ENCODE measurements around the gene MS4A6A.
"Not testable (repeated sequence)": the region's sequence is repeated elsewhere in the genome, so short reads cannot be mapped to it uniquely, and the experiment has no call there.

Gene MS4A6A, protein sequence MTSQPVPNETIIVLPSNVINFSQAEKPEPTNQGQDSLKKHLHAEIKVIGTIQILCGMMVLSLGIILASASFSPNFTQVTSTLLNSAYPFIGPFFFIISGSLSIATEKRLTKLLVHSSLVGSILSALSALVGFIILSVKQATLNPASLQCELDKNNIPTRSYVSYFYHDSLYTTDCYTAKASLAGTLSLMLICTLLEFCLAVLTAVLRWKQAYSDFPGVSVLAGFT

DNA sequence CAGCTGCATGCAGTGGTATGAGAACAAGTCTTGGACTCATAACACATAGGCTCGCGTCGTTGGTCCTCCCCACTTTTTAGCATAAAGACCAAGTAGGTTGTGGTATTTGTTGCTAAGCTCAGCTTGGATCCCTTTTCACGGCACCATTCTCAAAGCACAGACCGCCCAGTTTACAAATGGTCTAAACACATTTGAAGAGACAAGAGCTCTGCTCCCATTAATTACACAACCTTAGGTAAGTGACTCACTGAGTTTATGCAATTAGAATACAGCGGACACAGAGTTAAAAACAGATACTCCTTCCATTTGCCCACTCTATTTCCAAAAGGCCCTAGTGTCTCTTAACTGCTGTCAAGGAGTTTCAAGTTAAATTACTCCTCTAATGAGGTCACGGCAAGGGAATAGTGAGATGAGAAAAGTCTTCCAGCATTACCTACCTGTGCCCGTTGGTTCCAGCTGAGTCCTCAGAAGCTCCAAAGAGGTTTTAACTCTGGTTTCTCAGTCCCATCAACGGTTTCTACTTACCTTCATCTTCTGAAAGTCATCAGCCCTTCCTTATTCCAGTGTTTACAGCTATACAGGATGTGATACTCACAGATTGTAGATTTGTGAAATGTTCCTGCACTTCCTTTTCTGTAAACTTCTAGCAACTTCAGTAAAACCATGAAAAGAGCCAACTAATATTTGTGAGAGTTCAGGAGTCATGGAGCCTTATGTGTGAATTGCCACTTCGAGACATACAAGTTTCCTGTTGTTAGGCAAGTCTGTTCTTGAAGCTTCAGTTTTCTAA, at the start of gene MS4A6A:
Gene MS4A6A (minus strand): TSS at position 543 of the 790 bp plus-strand sequence. CDS start 1,356 bp downstream, outside the sequence.
- DNase-seq (ENCODE audit: low read depth, low spot score): no peak

- no peak for DNase-seq (ENCODE audit: low read depth, low spot score)
These were observed 47.8 kb upstream of the MS4A6A start for GRCh38 chr11:60230681-60231080.

- no peak for DNase-seq (ENCODE audit: low read depth, low spot score)
These were observed 39.3 kb upstream of the MS4A6A start for GRCh38 chr11:60222141-60222540.

DNA sequence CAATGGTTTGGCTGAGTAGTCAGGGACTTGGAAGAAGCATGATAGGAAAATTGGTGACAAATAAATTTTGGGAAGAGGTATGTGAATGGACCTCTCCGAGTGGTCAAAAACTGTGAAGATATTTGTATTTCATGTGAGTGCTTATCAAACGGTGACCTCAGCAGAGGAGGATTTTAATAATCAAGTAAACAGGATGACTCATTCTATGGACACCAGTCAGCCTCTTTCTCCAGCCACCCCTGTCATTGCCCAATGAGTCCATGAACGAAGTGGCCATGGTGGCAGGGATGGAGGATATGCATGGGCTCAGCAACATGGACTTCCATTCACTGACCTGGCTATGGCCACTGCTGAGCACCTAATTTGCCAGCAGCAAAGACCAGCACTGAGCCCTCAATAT, 38.8 kb upstream of the MS4A6A start:
- no peak for DNase-seq (ENCODE audit: low read depth, low spot score)

- DNase-seq (ENCODE audit: low read depth, low spot score): no peak
These were observed 38.3 kb upstream of the MS4A6A start for GRCh38 chr11:60221181-60221580.

DNA sequence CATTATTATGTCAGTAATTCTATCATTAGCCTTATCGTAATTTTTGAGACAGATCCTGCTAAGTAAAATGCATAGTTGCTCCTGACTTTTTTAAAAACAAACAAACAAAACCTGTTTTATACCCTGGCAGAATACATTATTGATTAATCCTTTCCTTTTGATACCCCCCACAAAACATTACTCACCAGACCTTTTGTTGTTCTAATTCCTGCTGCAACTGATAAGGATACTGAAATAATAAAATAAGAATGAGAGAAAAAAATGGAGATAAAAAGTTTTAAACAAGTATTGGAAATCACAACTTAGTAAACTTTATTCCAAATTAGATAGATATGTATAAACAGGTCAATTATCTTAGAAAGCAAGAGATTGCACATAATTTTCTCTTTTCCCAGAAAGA, 31.5 kb upstream of the MS4A6A start:
- DNase-seq (ENCODE audit: low read depth, low spot score): no peak

- DNase-seq (ENCODE audit: low read depth, low spot score): no peak
These were observed 28.3 kb upstream of the MS4A6A start for GRCh38 chr11:60211206-60211605.

DNA sequence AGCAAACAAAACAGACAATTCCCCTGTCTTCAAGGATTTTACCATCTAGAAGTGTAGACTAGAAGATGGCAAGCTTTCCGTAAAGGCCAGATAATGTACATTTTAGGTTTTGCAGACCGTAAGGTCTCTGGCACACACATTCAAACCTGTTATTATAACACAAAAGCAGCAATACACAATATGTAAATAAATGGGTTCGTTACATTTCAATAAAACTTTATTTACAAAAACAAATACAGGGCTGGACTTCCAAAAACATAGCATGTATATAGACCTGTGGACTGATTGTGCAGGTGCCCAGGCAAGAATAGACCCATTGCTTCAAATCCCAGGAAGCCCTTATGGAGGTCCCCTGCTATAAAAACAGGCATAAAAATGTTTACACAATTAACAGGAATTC, 27.1 kb upstream of the MS4A6A start:
- DNase-seq (ENCODE audit: low read depth, low spot score): no peak

- no peak for DNase-seq (ENCODE audit: low read depth, low spot score)
These were observed 26.1 kb upstream of the MS4A6A start for GRCh38 chr11:60208951-60209350.

GRCh38 chr11:60208146-60208895, 25.4 kb upstream of the MS4A6A start:
- no peak for DNase-seq (ENCODE audit: low read depth, low spot score)

DNA sequence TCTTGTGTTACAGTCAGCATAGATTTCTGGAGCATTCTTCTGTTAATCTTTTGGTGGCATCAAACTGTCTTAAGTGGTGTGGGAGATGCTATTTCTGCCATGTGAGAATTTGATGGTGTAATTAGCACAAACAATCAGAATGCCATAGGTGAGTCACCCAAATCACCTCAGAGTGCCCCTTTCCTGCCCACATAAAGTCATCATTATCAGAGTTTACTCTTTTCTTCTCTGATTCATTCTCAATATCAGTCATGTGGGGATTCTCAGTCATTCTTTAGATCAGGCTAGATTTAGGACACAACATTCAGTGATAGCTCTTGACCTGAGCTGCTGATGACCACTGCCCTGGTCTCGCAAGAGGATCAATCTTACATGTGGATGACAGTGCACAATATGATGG, 23.7 kb upstream of the MS4A6A start:
- DNase-seq (ENCODE audit: low read depth, low spot score): no peak

- DNase-seq (ENCODE audit: low read depth, low spot score): no peak
These were observed 22.0 kb upstream of the MS4A6A start for GRCh38 chr11:60204922-60205321.

GRCh38 chr11:60201334-60201733, 18.5 kb upstream of the MS4A6A start:
- DNase-seq (ENCODE audit: low read depth, low spot score): not testable (repeated sequence)

- no peak for DNase-seq (ENCODE audit: low read depth, low spot score)
These were observed 14.6 kb upstream of the MS4A6A start for GRCh38 chr11:60197442-60197841.

DNA sequence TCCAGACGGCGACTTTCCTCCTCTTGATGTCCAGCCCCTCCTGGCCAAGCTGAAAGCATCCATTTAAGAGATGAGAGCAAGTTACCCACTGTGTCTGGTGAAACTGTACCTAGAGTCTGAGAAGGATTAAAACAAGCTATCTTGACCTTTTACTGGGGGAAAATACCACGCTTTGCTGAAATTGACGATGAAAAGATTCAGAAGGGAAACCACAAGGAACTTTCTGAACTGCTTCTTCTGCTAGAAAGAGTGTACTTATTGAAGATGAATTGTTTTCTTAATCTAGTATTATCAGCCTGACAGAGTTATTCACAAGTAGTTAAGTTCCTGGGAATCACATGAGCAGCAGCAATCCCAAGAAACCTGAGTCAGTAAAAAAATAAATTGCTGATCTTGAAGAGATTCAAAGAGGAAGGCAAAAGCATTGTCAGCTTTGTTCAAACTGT, 13.1 kb upstream of the MS4A6A start:
- DNase-seq (ENCODE audit: low read depth, low spot score): no peak

DNA sequence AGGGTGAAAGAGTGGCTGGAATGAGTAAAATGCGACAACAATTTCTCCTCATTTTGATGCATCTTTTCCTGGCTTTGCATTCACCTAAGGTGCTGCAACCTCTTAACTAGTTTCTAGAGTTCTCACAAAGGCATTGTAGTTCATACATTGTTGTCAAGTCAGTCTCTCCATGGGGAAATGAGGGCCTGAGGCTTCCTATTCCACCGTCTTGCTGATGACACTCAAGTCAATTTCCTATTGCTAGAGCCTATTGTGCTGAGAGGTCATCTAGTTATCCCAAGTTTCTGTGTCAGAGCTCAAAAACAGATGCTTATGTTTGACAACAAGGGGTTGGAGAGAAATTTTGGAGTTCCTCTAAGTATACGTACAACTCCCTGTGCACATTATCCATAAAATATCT, 11.6 kb upstream of the MS4A6A start:
- no peak for DNase-seq (ENCODE audit: low read depth, low spot score)

- DNase-seq (ENCODE audit: low read depth, low spot score): peak; percentile 41
These were observed 11.0 kb upstream of the MS4A6A start for GRCh38 chr11:60193687-60194433.

DNA sequence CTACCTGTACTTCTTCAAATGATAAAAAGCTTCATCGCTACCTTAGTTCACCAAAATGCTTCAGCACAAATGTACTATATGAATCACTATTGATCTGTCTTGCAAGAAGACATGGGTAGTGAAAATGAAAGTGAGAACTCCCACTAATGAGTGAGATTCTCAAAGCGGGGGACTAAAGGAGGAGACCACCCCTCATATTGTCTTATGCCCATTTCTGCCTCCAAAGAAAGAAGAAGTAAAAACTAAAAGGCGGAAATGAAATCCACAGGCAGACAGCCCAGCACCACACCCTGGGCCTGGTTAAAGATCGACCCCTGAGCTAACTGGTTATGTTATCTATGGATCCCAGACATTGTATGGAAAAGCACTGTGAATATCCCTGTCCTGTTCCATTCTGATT, 9.7 kb upstream of the MS4A6A start:
- DNase-seq (ENCODE audit: low read depth, low spot score): not testable (repeated sequence)

- not testable (repeated sequence) for DNase-seq (ENCODE audit: low read depth, low spot score)
These were observed 5.6 kb upstream of the MS4A6A start for GRCh38 chr11:60188481-60188880.

GRCh38 chr11:60186128-60186527, 3.2 kb upstream of the MS4A6A start:
- DNase-seq (ENCODE audit: low read depth, low spot score): not testable (repeated sequence)

DNA sequence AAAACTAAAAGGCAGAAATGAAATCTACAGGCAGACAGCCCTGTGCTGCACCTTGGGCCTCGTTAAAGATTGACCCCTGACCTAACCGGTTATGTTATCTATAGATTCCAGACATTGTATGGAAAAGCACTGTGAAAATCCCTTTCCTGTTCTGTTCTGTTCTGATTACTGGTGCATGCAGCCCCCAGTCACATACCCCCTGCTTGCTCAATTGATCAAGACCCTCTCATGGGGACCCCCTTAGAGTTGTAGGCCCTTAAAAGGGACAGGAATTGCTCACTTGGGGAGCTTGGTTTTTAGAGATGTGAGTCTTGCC, 2.6 kb upstream of the MS4A6A start:
- not testable (repeated sequence) for DNase-seq (ENCODE audit: low read depth, low spot score)
